ENCODE results near the gene CYSRT1. TPM values are rescaled to one million over a fixed set of nuclear protein-coding genes. Genes with fewer than 3 reads are reported as not detected.
"Not testable (repeated sequence)": the region's sequence is repeated elsewhere in the genome, so short reads cannot be mapped to it uniquely, and the experiment has no call there.

Gene CYSRT1
- total RNA-seq, 4 donors from 2014 or later: 0.94 to 2.3 (median 1.3) TPM; not detected in 1

- Histone ChIP-seq H3K27me3 (no peaks in the 10 kb centered on the region), H3K36me3 (peaks cover 16 to 18% of the 10 kb centered on the region in 2 donors), H3K4me3 (replicated peaks in 1 of 3) (peak overlapping the region; percentile 71 to 83 (median 72)), H3K4me1 (peaks cover 15 to 45% of the 10 kb centered on the region in 2 donors), H3K9me3 (no peaks in the 10 kb centered on the region), H3K27ac (peak overlapping the region; percentile 66 to 74 (median 70))
- DNase-seq: peak; percentile 47 to 56
- TF ChIP-seq POLR2A (IDR thresholded peaks at IDR 0.05) (no peak), CTCF (IDR thresholded peaks at IDR 0.05) (no peak)
- intact Hi-C loops (cut with DNase I): no loop called here
- 5 to 27% methylated on average over 5 to 21 of the region's 83 CpGs for WGBS, 2 donors
These were observed 16.7 kb downstream of the CYSRT1 start for GRCh38 chr9:137241490-137242268.

GRCh38 chr9:137242269-137243203 lies 17.6 kb downstream of the CYSRT1 start:
- intact Hi-C loops (cut with DNase I): no loop called here
- peaks cover 16 to 18% of the 10 kb centered on the region in 2 donors for H3K36me3 ChIP-seq
- peak overlapping the region in 2 of 3 donors; percentile 55 to 66 for H3K27ac ChIP-seq
- TF ChIP-seq POLR2A (IDR thresholded peaks at IDR 0.05) (no peak), CTCF (IDR thresholded peaks at IDR 0.05) (no peak)
- H3K9me3 ChIP-seq: no peaks in the 10 kb centered on the region
- no peak for DNase-seq
- H3K27me3 ChIP-seq: no peaks in the 10 kb centered on the region
- peaks cover 8 to 36% of the 10 kb centered on the region in 2 donors for H3K4me1 ChIP-seq
- 83 to 84% methylated on average over 30 to 36 of the region's 36 CpGs for WGBS, 2 donors
- peak overlapping the region; percentile 71 to 83 (median 72) for H3K4me3 ChIP-seq (replicated peaks in 1 of 3)

- H3K27me3 ChIP-seq; intact Hi-C loops (cut with DNase I); H3K4me3 ChIP-seq (replicated peaks in 1 of 3); H3K9me3 ChIP-seq; H3K27ac ChIP-seq; DNase-seq: not testable (repeated sequence)
- H3K36me3 ChIP-seq: peaks cover 16 to 18% of the 10 kb centered on the region in 2 donors
- H3K4me1 ChIP-seq: peaks cover 8 to 29% of the 10 kb centered on the region in 2 donors
- WGBS, 2 donors: 93 to 96% methylated on average over 18 of the region's 18 CpGs
These were observed 18.3 kb downstream of the CYSRT1 start for GRCh38 chr9:137243266-137243625.

- 74 to 82% methylated on average over 13 to 14 of the region's 15 CpGs for WGBS, 2 donors
- peaks cover 16 to 18% of the 10 kb centered on the region in 2 donors for H3K36me3 ChIP-seq
- TF ChIP-seq CTCF (IDR thresholded peaks at IDR 0.05) (no peak), POLR2A (IDR thresholded peaks at IDR 0.05) (no peak)
- no peak for DNase-seq
- no peak overlapping the region for H3K27ac ChIP-seq
- no peaks in the 10 kb centered on the region for H3K27me3 ChIP-seq
- no peak overlapping the region for H3K4me3 ChIP-seq (replicated peaks in 1 of 3)
- intact Hi-C loops (cut with DNase I): no loop called here
- H3K9me3 ChIP-seq: no peaks in the 10 kb centered on the region
- peaks cover 8 to 23% of the 10 kb centered on the region in 2 donors for H3K4me1 ChIP-seq
These were observed 18.9 kb downstream of the CYSRT1 start for GRCh38 chr9:137243626-137244485.
